Fibroblast of lung (primary cell): ENCODE measurements around the gene GPRIN3.

Source experiments
- CTCF ChIP-seq, 2 donors: IDR thresholded peaks in 1 of 2; conservative IDR thresholded peaks in 1 of 2; 1 replicate in 1 of 2; 2 replicates in 1 of 2; pipeline ENCODE4 v1.5.1; 2011 to 2012; ENCODE audit warnings: low read length in 2 of 2, control low read depth in 1 of 2, inconsistent platforms in 1 of 2, low read depth in 1 of 2, mild to moderate bottlenecking in 1 of 2
- EZH2 ChIP-seq: IDR thresholded peaks from 2 replicates; pipeline ENCODE4 v1.5.1; 2012; ENCODE audit warnings: low read length, control low read depth, mild to moderate bottlenecking; ENCODE audit errors: missing control alignments

- no peak for TF ChIP-seq CTCF (conservative IDR thresholded peaks at IDR 0.05 in 1 of 2, IDR thresholded peaks at IDR 0.05 in 1 of 2; ENCODE audit: low read depth in 1 of 2, low read length in 2 of 2)
- TF ChIP-seq EZH2 = no peak
Measured at GRCh38 chr4:89357340-89357739, 49.7 kb upstream of the GPRIN3 start.
